ENCODE data around the gene ADK.

ADK gene

DNA sequence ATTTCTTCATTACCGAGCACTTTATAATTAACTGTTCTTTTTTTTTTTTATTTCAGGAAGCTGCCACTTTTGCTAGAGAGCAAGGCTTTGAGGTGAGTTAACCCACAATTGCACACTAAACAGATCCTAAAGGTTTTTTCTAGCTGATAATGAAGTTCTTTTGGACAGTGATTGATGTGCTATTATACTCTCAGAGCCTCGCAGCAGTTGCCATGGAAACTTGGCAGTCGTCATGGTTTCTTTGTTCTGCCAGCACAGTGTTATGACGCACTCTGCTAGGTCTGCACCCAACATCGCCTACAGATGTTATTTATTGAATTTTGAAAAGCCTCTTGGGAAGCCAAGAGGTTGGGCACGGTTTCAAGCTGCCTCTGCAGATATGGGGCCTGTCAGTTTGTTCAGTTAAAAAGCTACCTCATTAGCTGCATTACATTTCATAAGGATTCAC is 438.2 kb downstream of the ADK start:
- DNase-seq (ENCODE audit: low read depth in 1 of 2, low spot score in 1 of 2), result no peak
- Histone ChIP-seq H3K27ac (replicated peaks) (no peak overlapping the region), H3K27me3 (ENCODE audit: insufficient read depth, poor library complexity, severe bottlenecking) (no peaks in the 10 kb centered on the region), H3K4me3 (replicated peaks; ENCODE audit: insufficient read depth, low read length) (no peak overlapping the region)
- TF ChIP-seq SPI1 (IDR thresholded peaks at IDR 0.05; ENCODE audit: borderline replicate concordance, low read depth), result no peak
- TF ChIP-seq GABPA (IDR thresholded peaks at IDR 0.05; ENCODE audit: low read depth), result no peak
- TF ChIP-seq POLR2AphosphoS5 (IDR thresholded peaks at IDR 0.05; ENCODE audit: low read depth), result no peak
- TF ChIP-seq, protein P1, sequence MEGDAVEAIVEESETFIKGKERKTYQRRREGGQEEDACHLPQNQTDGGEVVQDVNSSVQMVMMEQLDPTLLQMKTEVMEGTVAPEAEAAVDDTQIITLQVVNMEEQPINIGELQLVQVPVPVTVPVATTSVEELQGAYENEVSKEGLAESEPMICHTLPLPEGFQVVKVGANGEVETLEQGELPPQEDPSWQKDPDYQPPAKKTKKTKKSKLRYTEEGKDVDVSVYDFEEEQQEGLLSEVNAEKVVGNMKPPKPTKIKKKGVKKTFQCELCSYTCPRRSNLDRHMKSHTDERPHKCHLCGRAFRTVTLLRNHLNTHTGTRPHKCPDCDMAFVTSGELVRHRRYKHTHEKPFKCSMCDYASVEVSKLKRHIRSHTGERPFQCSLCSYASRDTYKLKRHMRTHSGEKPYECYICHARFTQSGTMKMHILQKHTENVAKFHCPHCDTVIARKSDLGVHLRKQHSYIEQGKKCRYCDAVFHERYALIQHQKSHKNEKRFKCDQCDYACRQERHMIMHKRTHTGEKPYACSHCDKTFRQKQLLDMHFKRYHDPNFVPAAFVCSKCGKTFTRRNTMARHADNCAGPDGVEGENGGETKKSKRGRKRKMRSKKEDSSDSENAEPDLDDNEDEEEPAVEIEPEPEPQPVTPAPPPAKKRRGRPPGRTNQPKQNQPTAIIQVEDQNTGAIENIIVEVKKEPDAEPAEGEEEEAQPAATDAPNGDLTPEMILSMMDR (IDR thresholded peaks at IDR 0.05; ENCODE audit: insufficient read depth, low read length), result no peak
- TF ChIP-seq, protein P2, sequence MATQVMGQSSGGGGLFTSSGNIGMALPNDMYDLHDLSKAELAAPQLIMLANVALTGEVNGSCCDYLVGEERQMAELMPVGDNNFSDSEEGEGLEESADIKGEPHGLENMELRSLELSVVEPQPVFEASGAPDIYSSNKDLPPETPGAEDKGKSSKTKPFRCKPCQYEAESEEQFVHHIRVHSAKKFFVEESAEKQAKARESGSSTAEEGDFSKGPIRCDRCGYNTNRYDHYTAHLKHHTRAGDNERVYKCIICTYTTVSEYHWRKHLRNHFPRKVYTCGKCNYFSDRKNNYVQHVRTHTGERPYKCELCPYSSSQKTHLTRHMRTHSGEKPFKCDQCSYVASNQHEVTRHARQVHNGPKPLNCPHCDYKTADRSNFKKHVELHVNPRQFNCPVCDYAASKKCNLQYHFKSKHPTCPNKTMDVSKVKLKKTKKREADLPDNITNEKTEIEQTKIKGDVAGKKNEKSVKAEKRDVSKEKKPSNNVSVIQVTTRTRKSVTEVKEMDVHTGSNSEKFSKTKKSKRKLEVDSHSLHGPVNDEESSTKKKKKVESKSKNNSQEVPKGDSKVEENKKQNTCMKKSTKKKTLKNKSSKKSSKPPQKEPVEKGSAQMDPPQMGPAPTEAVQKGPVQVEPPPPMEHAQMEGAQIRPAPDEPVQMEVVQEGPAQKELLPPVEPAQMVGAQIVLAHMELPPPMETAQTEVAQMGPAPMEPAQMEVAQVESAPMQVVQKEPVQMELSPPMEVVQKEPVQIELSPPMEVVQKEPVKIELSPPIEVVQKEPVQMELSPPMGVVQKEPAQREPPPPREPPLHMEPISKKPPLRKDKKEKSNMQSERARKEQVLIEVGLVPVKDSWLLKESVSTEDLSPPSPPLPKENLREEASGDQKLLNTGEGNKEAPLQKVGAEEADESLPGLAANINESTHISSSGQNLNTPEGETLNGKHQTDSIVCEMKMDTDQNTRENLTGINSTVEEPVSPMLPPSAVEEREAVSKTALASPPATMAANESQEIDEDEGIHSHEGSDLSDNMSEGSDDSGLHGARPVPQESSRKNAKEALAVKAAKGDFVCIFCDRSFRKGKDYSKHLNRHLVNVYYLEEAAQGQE (IDR thresholded peaks at IDR 0.05; ENCODE audit: insufficient replicate concordance, low read depth), result no peak

DNA sequence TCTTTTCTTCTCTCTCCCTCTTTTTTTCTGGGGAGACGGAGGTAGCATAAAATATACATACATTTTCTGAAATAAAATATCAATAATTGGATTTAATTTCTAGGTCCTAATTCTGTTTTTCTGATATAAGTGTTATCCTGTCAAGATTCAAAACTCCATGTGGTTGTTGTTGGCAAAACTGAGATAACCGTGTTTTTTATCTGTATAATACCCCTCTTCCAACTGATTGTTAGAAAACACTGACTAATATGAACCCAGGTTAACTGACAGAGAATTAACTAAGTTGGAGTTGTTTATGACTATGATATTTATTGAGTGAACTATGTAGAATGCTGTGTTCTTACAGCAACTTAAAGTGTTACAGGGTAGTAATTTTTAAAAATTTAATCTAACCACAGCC is 438.8 kb downstream of the ADK start:
- DNase-seq (ENCODE audit: low read depth in 1 of 2, low spot score in 1 of 2), result no peak
- TF ChIP-seq, protein P2 (IDR thresholded peaks at IDR 0.05; ENCODE audit: insufficient replicate concordance, low read depth), result no peak
- TF ChIP-seq, protein P1 (IDR thresholded peaks at IDR 0.05; ENCODE audit: insufficient read depth, low read length), result no peak
- TF ChIP-seq GABPA (IDR thresholded peaks at IDR 0.05; ENCODE audit: low read depth) (no peak), SPI1 (IDR thresholded peaks at IDR 0.05; ENCODE audit: borderline replicate concordance, low read depth) (no peak), POLR2AphosphoS5 (IDR thresholded peaks at IDR 0.05; ENCODE audit: low read depth) (no peak)
- H3K4me3 ChIP-seq (replicated peaks; ENCODE audit: insufficient read depth, low read length), result no peak overlapping the region
- no peaks in the 10 kb centered on the region for H3K27me3 ChIP-seq (ENCODE audit: insufficient read depth, poor library complexity, severe bottlenecking)
- H3K27ac ChIP-seq (replicated peaks), result no peak overlapping the region

DNA sequence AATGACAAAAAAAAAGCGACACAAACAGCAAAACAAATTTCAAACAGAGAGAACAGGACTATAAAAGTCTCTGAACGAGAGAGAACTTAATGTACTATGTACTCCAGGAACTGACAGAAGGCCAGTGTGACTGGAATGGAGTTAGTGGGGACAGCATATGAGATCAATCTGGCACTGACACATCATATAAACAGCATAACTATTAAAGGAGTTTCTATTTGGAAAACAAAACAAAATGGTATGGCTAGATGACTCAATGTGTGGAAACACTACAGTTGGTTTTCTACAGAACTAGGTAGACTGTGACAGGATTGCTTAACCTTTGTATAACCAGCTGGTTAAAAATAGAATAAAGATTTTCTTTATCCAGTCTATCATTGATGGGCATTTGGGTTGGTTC is 442.4 kb downstream of the ADK start:
- Histone ChIP-seq H3K27me3 (ENCODE audit: insufficient read depth, poor library complexity, severe bottlenecking) (no peaks in the 10 kb centered on the region), H3K27ac (replicated peaks) (no peak overlapping the region), H3K4me3 (replicated peaks; ENCODE audit: insufficient read depth, low read length) (no peak overlapping the region)
- TF ChIP-seq SPI1 (IDR thresholded peaks at IDR 0.05; ENCODE audit: borderline replicate concordance, low read depth), result no peak
- no peak for TF ChIP-seq POLR2AphosphoS5 (IDR thresholded peaks at IDR 0.05; ENCODE audit: low read depth)
- no peak for TF ChIP-seq GABPA (IDR thresholded peaks at IDR 0.05; ENCODE audit: low read depth)
- TF ChIP-seq, protein P1 (IDR thresholded peaks at IDR 0.05; ENCODE audit: insufficient read depth, low read length), result no peak
- TF ChIP-seq, protein P2 (IDR thresholded peaks at IDR 0.05; ENCODE audit: insufficient replicate concordance, low read depth), result no peak
- no peak for DNase-seq (ENCODE audit: low read depth in 1 of 2, low spot score in 1 of 2)

Measured in HL-60 (cell line).